Pancreas (tissue), 10 donors: ENCODE data around the gene TMEM131. TPM values are rescaled to one million over a fixed set of nuclear protein-coding genes. Genes with fewer than 3 reads are reported as not detected.

ENCODE experiments used
- ATAC-seq, 4 donors: fragments of 200-7000 bp; cut with Tn5 transposase; one replicate each; pipeline versions ENCODE4 v1.8.0 to v1.9.1; 2020; ENCODE audit warnings: mild to moderate bottlenecking in 4 of 4, moderate library complexity in 4 of 4
- DNase-seq, 6 donors: peaks; one replicate each; pipeline ENCODE4 v3.0.0-alpha.2; 2020
- FAIRE-seq: peaks from 2 replicates; lab custom pipeline; 2012; peaks lifted over from hg19 to GRCh38; lab: Jason Lieb, UNC
- H3K27ac ChIP-seq, 4 donors: fragments of 200-600 bp; sonication (generic); 1 replicate in 3 of 4; 2 replicates in 1 of 4; pipeline versions ENCODE4 v1.5.0 to v1.8.0; 2020
- H3K27me3 ChIP-seq, 4 donors: fragments of 200-600 bp; one replicate each; pipeline ENCODE4 v1.8.0; 2021
- H3K36me3 ChIP-seq, 3 donors: fragments of 200-600 bp; sonication (generic) in 1 of 3; one replicate each; pipeline versions ENCODE4 v1.5.0 to v1.8.0; 2020 to 2021
- H3K4me1 ChIP-seq, 3 donors: fragments of 200-600 bp; one replicate each; pipeline ENCODE4 v1.8.0; 2021
- H3K4me3 ChIP-seq, 4 donors: fragments of 200-600 bp; sonication (generic) in 2 of 4; one replicate each; pipeline versions ENCODE4 v1.5.0 to v1.8.0; 2020 to 2021
- H3K9me3 ChIP-seq, 4 donors: fragments of 200-600 bp; one replicate each; pipeline ENCODE4 v1.8.0; 2021
- WGBS, 2 donors: extraction: QIAGEN DNeasy Blood & Tissue Kit; methylation state at CpG; one replicate each; pipeline ENCODE4 v1.1.7; 2013; 5-methylcytosine and 5-hydroxymethylcytosine counted together
- intact Hi-C, 3 donors: fragments of 100-400 bp; cut with DNase I; formaldehyde crosslinking; loops; one replicate each; pipeline versions ENCODE4 v1.11.1 to v1.14.2; 2022
- polyA plus RNA-seq, 2 donors: library from polyadenylated mRNA; stranded (reverse); fragments of 200-250 nt; gene quantifications; one replicate each; pipeline ENCODE4 v1.2.3, GENCODE V29; 2013
- total RNA-seq, 6 donors: library from RNA; stranded (reverse); fragmentation: NEBNext Ultra II Directional in 4 of 6; extraction: Animal tissue kit (Norgen Biotek cat#: 25700) in 4 of 6; gene quantifications; one replicate each; pipeline versions ENCODE4 v1.2.1 to v1.2.4, GENCODE V29; 2021 to 2023
- TF ChIP-seq, protein P1 (sequence below), 4 donors: fragments of 200-600 bp; sonication (generic) in 3 of 4; IDR thresholded peaks; one replicate each; pipeline versions ENCODE4 v1.5.0 to v1.8.0; 2021; ENCODE audit warnings: antibody characterized with exemption in 4 of 4
- donor health status: healthy with polysubstance abuse.
- donor health status: DM: no; HTN: no; CAD: no; lungs with moderate emphysema.
- donor health status: DM: no; HTN: no; CAD: no.
- donor health status: control.
- donor health status: control.
- donor health status: Bipolar disorder and iron deficiency.
- donor health status: DM: yes; HTN: yes; CAD: no.
- donor health status: DM: no; HTN: no; CAD: no.
- donor health status: DM: no; HTN: no; CAD: no.
- donor health status: DM: yes; HTN: yes; CAD: no.

Gene TMEM131
- total and polyA plus RNA-seq, 8 donors = 8.1 to 26.5 (median 19.4) TPM

DNA sequence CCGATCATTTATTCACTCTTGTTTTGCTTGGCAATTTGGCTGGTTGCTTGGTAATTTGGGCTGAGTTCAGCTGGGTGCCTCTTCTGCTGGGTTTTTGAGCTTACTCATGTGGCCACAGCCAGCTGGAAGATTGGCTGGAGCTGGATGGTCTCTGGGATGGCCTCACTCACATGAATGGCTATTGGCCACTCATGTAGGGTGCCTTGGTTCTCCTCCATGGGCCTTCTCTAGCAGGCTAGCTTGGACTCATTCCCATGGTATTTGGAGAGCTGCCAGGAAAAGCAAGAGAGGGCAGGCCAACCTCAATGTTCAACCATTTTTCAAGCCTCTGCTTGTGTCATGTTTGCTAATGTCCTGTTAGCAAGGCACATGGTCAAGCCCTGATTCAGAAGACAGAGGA is 265.5 kb downstream of the TMEM131 start:
- Histone ChIP-seq H3K27me3 (no peaks in the 10 kb centered on the region), H3K27ac (no peak overlapping the region), H3K4me3 (no peak overlapping the region), H3K36me3 (no peaks in the 10 kb centered on the region), H3K9me3 (no peaks in the 10 kb centered on the region), H3K4me1 (no peaks in the 10 kb centered on the region)
- WGBS, 2 donors = 91 to 100% methylated on average over 1 of the region's 1 CpG
- no peak for ATAC-seq
- FAIRE-seq = no peak
- TF ChIP-seq, protein P1, sequence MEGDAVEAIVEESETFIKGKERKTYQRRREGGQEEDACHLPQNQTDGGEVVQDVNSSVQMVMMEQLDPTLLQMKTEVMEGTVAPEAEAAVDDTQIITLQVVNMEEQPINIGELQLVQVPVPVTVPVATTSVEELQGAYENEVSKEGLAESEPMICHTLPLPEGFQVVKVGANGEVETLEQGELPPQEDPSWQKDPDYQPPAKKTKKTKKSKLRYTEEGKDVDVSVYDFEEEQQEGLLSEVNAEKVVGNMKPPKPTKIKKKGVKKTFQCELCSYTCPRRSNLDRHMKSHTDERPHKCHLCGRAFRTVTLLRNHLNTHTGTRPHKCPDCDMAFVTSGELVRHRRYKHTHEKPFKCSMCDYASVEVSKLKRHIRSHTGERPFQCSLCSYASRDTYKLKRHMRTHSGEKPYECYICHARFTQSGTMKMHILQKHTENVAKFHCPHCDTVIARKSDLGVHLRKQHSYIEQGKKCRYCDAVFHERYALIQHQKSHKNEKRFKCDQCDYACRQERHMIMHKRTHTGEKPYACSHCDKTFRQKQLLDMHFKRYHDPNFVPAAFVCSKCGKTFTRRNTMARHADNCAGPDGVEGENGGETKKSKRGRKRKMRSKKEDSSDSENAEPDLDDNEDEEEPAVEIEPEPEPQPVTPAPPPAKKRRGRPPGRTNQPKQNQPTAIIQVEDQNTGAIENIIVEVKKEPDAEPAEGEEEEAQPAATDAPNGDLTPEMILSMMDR (IDR thresholded peaks at IDR 0.05) = no peak
- DNase-seq = no peak
- intact Hi-C loops = loop anchor here in 1 of 3 donors (10.0 kb wide), 1 partner anchor 655 kb away; no protein-coding TSS in a partner anchor

DNA sequence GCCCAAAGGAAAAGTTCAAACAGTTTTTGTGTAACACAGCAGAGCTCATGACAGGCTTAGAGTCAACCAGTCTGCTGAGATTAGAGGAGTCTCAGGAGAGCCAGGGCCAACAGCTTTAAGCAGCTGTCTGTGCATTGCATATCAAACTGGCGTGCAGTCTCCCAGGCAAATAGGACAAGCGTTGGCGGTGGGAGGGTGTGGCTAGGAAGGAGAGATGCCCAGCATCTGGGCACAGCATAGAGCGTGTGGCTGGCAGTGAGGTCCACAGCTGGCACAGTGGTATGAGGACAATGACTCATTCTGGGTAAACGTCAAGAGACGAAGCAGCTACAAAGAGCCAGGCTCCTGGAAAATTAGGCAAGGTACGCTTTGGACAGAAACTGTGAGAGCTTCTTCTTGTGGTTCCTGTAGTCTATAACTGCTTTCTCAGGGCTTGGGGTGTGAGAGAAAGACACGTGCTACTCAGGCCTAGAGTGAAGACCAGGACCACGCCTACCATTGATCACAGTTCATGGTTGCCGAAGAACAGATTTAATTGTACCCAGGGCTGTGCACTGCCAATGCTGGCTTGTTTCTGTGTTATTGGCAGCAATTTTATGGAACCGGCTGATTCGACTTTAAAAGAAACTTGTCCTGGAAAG is 267.5 kb downstream of the TMEM131 start:
- Histone ChIP-seq H3K4me3 (no peak overlapping the region), H3K9me3 (no peaks in the 10 kb centered on the region), H3K4me1 (no peaks in the 10 kb centered on the region), H3K27me3 (no peaks in the 10 kb centered on the region), H3K36me3 (no peaks in the 10 kb centered on the region), H3K27ac (no peak overlapping the region)
- TF ChIP-seq, protein P1 (IDR thresholded peaks at IDR 0.05) = no peak
- 69 to 72% methylated on average over 12 of the region's 12 CpGs for WGBS, 2 donors
- ATAC-seq = no peak
- FAIRE-seq = no peak
- DNase-seq = no peak
- intact Hi-C loops = no loop called here

DNA sequence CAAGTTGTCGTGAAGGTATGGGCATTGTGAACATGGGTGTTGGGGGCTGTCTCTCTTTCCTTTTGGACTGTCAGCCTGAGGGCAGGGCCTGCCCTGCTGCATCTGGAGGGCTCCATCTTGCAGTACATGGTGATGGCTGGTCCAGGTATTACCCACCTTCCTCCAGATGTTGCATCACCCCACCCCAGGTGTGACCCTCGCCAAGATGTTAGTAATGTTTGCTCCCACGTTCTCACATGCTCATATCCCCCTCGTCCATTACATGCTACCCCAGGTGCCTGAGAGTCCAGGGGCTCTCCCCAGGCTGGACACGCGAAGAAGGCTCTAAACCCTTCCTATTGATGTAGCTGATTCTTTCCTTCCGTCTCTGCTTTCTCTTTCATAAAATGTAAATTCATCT is 268.5 kb downstream of the TMEM131 start:
- no peaks in the 10 kb centered on the region for H3K9me3 ChIP-seq
- no peaks in the 10 kb centered on the region for H3K4me1 ChIP-seq
- ATAC-seq (no peak), DNase-seq (no peak), FAIRE-seq (no peak)
- no peak overlapping the region for H3K4me3 ChIP-seq
- H3K27me3 ChIP-seq = no peaks in the 10 kb centered on the region
- WGBS, 2 donors = 83 to 89% methylated on average over 7 of the region's 7 CpGs
- intact Hi-C loops = no loop called here
- TF ChIP-seq, protein P1 (IDR thresholded peaks at IDR 0.05) = no peak
- H3K36me3 ChIP-seq = no peaks in the 10 kb centered on the region
- H3K27ac ChIP-seq = no peak overlapping the region

DNA sequence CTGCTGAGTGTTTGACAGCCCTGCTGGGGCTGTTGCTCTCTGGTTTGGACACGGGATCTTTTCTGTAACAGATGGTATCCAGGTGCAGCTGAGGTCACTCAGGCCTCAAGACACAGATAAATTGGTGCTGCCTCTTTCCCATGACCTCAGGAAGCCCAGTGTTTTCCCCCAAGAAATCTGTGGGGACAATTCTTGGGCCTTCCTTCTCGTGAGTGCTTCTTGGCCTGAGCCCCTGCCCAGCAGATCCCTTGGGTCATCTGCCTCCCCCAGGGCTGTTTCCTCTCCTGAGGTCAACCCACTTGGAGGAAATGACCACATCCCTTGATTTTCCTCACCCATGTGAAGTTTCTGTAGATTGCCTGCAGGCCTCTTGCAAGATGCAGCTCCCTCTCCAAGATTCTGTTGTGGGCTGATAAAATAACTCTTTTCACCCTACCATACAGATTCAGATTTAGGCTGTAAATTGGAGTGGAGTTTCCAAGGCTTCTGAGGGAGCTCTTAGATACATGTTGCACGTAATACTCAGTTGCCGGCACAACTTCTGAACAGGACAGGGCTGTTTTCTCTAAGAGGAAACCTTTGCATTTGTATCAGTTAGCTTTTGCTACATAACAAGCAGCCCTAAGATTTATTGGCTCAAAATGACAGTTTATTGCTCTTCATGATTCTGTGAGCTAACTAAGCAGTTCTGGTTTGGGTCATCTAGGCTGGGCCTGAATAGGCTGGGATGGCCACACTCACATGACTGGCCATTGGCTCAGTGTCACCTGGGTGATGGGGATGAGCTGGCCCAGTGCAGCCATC is 269.3 kb downstream of the TMEM131 start:
- H3K27me3 ChIP-seq = no peaks in the 10 kb centered on the region
- TF ChIP-seq, protein P1 (IDR thresholded peaks at IDR 0.05) = no peak
- intact Hi-C loops = no loop called here

More for the DNA sequence above, 269.3 kb downstream of the TMEM131 start:
- DNase-seq = no peak
- no peaks in the 10 kb centered on the region for H3K36me3 ChIP-seq
- no peak for FAIRE-seq
- no peaks in the 10 kb centered on the region for H3K4me1 ChIP-seq
- 45 to 67% methylated on average over 4 of the region's 4 CpGs for WGBS, 2 donors
- no peak overlapping the region for H3K27ac ChIP-seq
- H3K9me3 ChIP-seq = no peaks in the 10 kb centered on the region
- H3K4me3 ChIP-seq = no peak overlapping the region
- no peak for ATAC-seq
